ENCODE measurements around the gene MITD1. TPM values are rescaled to one million over a fixed set of nuclear protein-coding genes. Genes with fewer than 3 reads are reported as not detected.

The MITD1 gene
- total RNA-seq, 2 experiments from 2014 or later: 68.8 to 69.4 TPM

GRCh38 chr2:99183025-99183424 is 2.2 kb upstream of the MITD1 start:
- H3K27me3 Mint-ChIP-seq: no peaks in the 10 kb centered on the region
- H3K4me3 Mint-ChIP-seq: no peak overlapping the region
- DNase-seq (no peak), ATAC-seq (ENCODE audit: low read depth) (no peak)
- H3K4me1 Mint-ChIP-seq: peaks cover 33% of the 10 kb centered on the region
- H3K36me3 Mint-ChIP-seq: peaks cover 5% of the 10 kb centered on the region
- H3K27ac Mint-ChIP-seq: no peak overlapping the region
- POLR2A ChIA-PET: no interaction called here
- H3K9me3 Mint-ChIP-seq: no peaks in the 10 kb centered on the region

GRCh38 chr2:99181624-99182000 is 754 bp upstream of the MITD1 start:
- Mint-ChIP-seq H3K27ac (peak overlapping the region; percentile 92), H3K9me3 (no peaks in the 10 kb centered on the region), H3K27me3 (no peaks in the 10 kb centered on the region), H3K4me3 (peak overlapping the region; percentile 95), H3K36me3 (peaks cover 4% of the 10 kb centered on the region), H3K4me1 (peaks cover 37% of the 10 kb centered on the region)
- ATAC-seq (ENCODE audit: low read depth): no peak
- DNase-seq: no peak
- POLR2A ChIA-PET: interaction anchor here (2.3 kb wide), 1 partner anchor 155 kb away, joined by 15 read pairs; the partner anchor contains the start of genes EIF5B and TXNDC9

GRCh38 chr2:99171377-99172140 is 9.3 kb downstream of the MITD1 start:
- Mint-ChIP-seq H3K4me1 (peaks cover 18% of the 10 kb centered on the region), H3K27ac (no peak overlapping the region), H3K36me3 (peaks cover 25% of the 10 kb centered on the region), H3K27me3 (no peaks in the 10 kb centered on the region), H3K4me3 (no peak overlapping the region), H3K9me3 (no peaks in the 10 kb centered on the region)
- DNase-seq (no peak), ATAC-seq (ENCODE audit: low read depth) (no peak)
- POLR2A ChIA-PET: no interaction called here

- POLR2A ChIA-PET: no interaction called here
Measured at GRCh38 chr2:99169534-99169933, 11.3 kb downstream of the MITD1 start.

GRCh38 chr2:99166218-99166617 is 14.6 kb downstream of the MITD1 start:
- H3K4me1 Mint-ChIP-seq: peaks cover 7% of the 10 kb centered on the region
- POLR2A ChIA-PET: interaction anchor here (1.5 kb wide), 1 partner anchor 11 kb away, joined by 4 read pairs; the partner anchor contains the start of genes LIPT1 and TSGA10
- ATAC-seq (ENCODE audit: low read depth): no peak
- no peak overlapping the region for H3K27ac Mint-ChIP-seq
- H3K9me3 Mint-ChIP-seq: no peaks in the 10 kb centered on the region
- peaks cover 26% of the 10 kb centered on the region for H3K36me3 Mint-ChIP-seq
- H3K27me3 Mint-ChIP-seq: no peaks in the 10 kb centered on the region
- no peak overlapping the region for H3K4me3 Mint-ChIP-seq
- DNase-seq: no peak

More at GRCh38 chr2:99169534-99169933, 11.3 kb downstream of the MITD1 start:
- peaks cover 25% of the 10 kb centered on the region for H3K36me3 Mint-ChIP-seq
- peaks cover 9% of the 10 kb centered on the region for H3K4me1 Mint-ChIP-seq
- no peak for ATAC-seq (ENCODE audit: low read depth)
- H3K4me3 Mint-ChIP-seq: no peak overlapping the region
- H3K27me3 Mint-ChIP-seq: no peaks in the 10 kb centered on the region
- no peaks in the 10 kb centered on the region for H3K9me3 Mint-ChIP-seq
- no peak overlapping the region for H3K27ac Mint-ChIP-seq
- DNase-seq: no peak

- peaks cover 20% of the 10 kb centered on the region for H3K36me3 Mint-ChIP-seq
- H3K4me1 Mint-ChIP-seq: peaks cover 22% of the 10 kb centered on the region
- H3K4me3 Mint-ChIP-seq: no peak overlapping the region
- no peak overlapping the region for H3K27ac Mint-ChIP-seq
- POLR2A ChIA-PET: no interaction called here
- no peak for ATAC-seq (ENCODE audit: low read depth)
- no peaks in the 10 kb centered on the region for H3K9me3 Mint-ChIP-seq
- no peaks in the 10 kb centered on the region for H3K27me3 Mint-ChIP-seq
- DNase-seq: no peak
Measured at GRCh38 chr2:99159594-99159993, 21.3 kb downstream of the MITD1 start.

GRCh38 chr2:99158599-99158998 is 22.3 kb downstream of the MITD1 start:
- Mint-ChIP-seq H3K27ac (peak overlapping the region; percentile 9), H3K4me1 (peaks cover 28% of the 10 kb centered on the region), H3K36me3 (peaks cover 15% of the 10 kb centered on the region), H3K4me3 (no peak overlapping the region), H3K9me3 (no peaks in the 10 kb centered on the region), H3K27me3 (no peaks in the 10 kb centered on the region)
- no peak for ATAC-seq (ENCODE audit: low read depth)
- POLR2A ChIA-PET: interaction anchor here (1.8 to 2.2 kb wide), 2 partner anchors 17 to 22 kb away, joined by 4 to 6 read pairs; partner anchors contain the start of gene C2orf15
- no peak for DNase-seq

- Mint-ChIP-seq H3K9me3 (no peaks in the 10 kb centered on the region), H3K27me3 (no peaks in the 10 kb centered on the region), H3K27ac (no peak overlapping the region), H3K4me1 (peaks cover 28% of the 10 kb centered on the region), H3K4me3 (no peak overlapping the region), H3K36me3 (peaks cover 14% of the 10 kb centered on the region)
- ATAC-seq (ENCODE audit: low read depth): no peak
- no peak for DNase-seq
- POLR2A ChIA-PET: interaction anchor here (2.2 to 5.0 kb wide), 2 partner anchors 15 to 23 kb away, joined by 6 to 40 read pairs; partner anchors contain the start of gene C2orf15
Measured at GRCh38 chr2:99156891-99157290, 24.0 kb downstream of the MITD1 start.

GRCh38 chr2:99154643-99155536 is 26.0 kb downstream of the MITD1 start, which contains the start of the genes LIPT1 and TSGA10:
TSS of gene LIPT1 (plus strand) at chr2:99154967. CDS start at chr2:99161958, 6,991 bp downstream.
TSS of gene TSGA10 (minus strand) at chr2:99154942. CDS start at chr2:99109439, 45,503 bp downstream.
- ATAC-seq (ENCODE audit: low read depth) (peak; percentile 95), DNase-seq (peak; percentile 94)
- POLR2A ChIA-PET: interaction anchor here (1.3 to 5.0 kb wide), 6 partner anchors 11 to 547 kb away, joined by 3 to 40 read pairs (median 5); partner anchors contain the start of genes C2orf15 and EIF5B
- peak within 1 kb of the TSS; percentile 95 for H3K4me3 Mint-ChIP-seq
- H3K9me3 Mint-ChIP-seq: no peaks in the 10 kb centered on the region
- peaks cover 15% of the 10 kb centered on the region for H3K36me3 Mint-ChIP-seq
- peaks cover 31% of the 10 kb centered on the region for H3K4me1 Mint-ChIP-seq
- no peaks in the 10 kb centered on the region for H3K27me3 Mint-ChIP-seq
- H3K27ac Mint-ChIP-seq: peak within 1 kb of the TSS; percentile 87

GRCh38 chr2:99153921-99154604 is 26.8 kb downstream of the MITD1 start:
- no peaks in the 10 kb centered on the region for H3K9me3 Mint-ChIP-seq
- POLR2A ChIA-PET: interaction anchor here (1.4 to 5.0 kb wide), 5 partner anchors 12 to 547 kb away, joined by 3 to 40 read pairs (median 5); partner anchors contain the start of genes C2orf15 and EIF5B
- DNase-seq (no peak), ATAC-seq (ENCODE audit: low read depth) (no peak)
- H3K4me1 Mint-ChIP-seq: peaks cover 31% of the 10 kb centered on the region
- H3K4me3 Mint-ChIP-seq: peak overlapping the region; percentile 95
- H3K27me3 Mint-ChIP-seq: no peaks in the 10 kb centered on the region
- H3K36me3 Mint-ChIP-seq: peaks cover 13% of the 10 kb centered on the region
- peak overlapping the region; percentile 87 for H3K27ac Mint-ChIP-seq

GRCh38 chr2:99152199-99152895 is 28.5 kb downstream of the MITD1 start:
- Mint-ChIP-seq H3K27me3 (no peaks in the 10 kb centered on the region), H3K27ac (no peak overlapping the region), H3K4me3 (no peak overlapping the region), H3K36me3 (peaks cover 7% of the 10 kb centered on the region), H3K9me3 (no peaks in the 10 kb centered on the region), H3K4me1 (peaks cover 26% of the 10 kb centered on the region)
- no peak for DNase-seq
- POLR2A ChIA-PET: interaction anchor here (5.0 kb wide), 1 partner anchor 11 kb away, joined by 40 read pairs; the partner anchor contains the start of gene C2orf15
- ATAC-seq (ENCODE audit: low read depth): no peak

- H3K36me3 Mint-ChIP-seq: peaks cover 4% of the 10 kb centered on the region
- H3K27ac Mint-ChIP-seq: no peak overlapping the region
- no peaks in the 10 kb centered on the region for H3K9me3 Mint-ChIP-seq
- POLR2A ChIA-PET: interaction anchor here (1.0 kb wide), 1 partner anchor 9 kb away, joined by 3 read pairs; the partner anchor contains the start of gene C2orf15
- H3K4me1 Mint-ChIP-seq: peaks cover 13% of the 10 kb centered on the region
- ATAC-seq (ENCODE audit: low read depth) (no peak), DNase-seq (no peak)
- no peaks in the 10 kb centered on the region for H3K27me3 Mint-ChIP-seq
- no peak overlapping the region for H3K4me3 Mint-ChIP-seq
Measured at GRCh38 chr2:99150706-99151105, 30.2 kb downstream of the MITD1 start.
